Measurements from ENCODE around the gene ALK. TPM values are rescaled to one million over a fixed set of nuclear protein-coding genes. Genes with fewer than 3 reads are reported as not detected.
"Not testable (repeated sequence)": the region's sequence is repeated elsewhere in the genome, so short reads cannot be mapped to it uniquely, and the experiment has no call there.

Gene ALK
- total RNA-seq, 1 donor from 2014 or later: 0.08 TPM

DNA sequence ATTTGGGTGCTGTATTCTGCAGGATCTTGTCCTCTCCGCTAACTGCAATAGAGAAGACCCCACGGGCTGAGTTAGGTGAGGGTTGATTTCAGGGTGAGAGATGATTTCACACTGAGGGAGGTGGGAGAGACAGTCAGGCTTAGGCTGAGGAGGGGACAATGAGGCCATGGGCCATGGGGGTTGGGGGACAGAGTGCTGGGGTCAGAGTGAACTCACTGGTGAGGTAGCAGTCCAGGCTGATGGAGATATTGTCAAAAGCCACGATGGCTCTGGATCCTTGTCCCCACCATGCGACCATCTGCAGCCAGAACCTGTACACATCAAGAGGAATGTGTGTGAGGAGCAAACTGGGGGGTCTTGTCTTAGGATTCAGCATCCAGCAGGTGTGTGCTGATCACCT lies 646.2 kb downstream of the ALK start:
- intact Hi-C loops (cut with DNase I): no loop called here
- ATAC-seq (no peak), DNase-seq (ENCODE audit: missing footprints) (no peak)

DNA sequence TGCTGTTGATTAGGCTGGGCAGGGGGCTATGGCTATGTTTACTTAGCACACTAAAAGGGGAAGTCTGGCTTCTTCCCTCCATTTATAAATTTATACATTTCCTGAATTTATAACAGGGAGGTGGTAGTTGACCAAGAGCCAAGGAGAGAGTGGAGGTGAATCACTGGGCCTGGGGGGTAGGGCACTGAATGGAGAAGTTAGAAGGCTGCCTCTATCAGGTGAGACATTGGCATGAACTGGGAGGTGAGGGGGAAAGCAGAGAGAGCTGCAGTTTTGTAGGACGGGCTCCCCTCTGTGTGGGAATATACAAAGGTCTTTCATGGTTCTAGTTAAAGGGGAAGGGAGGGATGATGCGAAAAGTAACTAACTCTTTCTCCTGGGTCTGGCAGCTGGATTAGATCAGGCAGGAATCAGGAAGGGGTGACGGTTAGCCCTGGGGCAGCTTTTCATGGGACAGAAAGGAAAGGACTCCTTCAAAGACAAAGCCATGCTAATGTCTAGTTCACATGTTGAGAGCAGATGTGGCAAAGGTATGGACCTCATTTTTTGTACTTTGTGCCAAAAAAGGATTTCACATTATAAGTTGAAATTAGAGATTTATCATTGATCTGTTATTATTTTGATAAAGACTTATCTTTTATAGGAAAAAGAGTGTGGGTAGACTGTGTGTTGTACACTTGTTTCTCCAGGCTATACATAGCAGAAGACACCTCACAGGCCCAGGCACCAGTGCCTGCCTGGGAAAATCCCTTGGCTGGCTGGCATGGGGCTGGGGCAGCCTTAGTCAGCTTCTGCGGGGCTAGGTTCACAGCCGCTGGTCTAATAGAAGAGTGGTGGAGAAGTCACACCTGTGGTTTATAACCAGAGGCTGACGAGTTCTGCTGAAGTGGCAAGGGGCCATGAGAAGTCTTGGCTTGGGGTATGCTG lies 647.4 kb downstream of the ALK start:
- ATAC-seq (no peak), DNase-seq (ENCODE audit: missing footprints) (no peak)
- intact Hi-C loops (cut with DNase I): no loop called here

DNA sequence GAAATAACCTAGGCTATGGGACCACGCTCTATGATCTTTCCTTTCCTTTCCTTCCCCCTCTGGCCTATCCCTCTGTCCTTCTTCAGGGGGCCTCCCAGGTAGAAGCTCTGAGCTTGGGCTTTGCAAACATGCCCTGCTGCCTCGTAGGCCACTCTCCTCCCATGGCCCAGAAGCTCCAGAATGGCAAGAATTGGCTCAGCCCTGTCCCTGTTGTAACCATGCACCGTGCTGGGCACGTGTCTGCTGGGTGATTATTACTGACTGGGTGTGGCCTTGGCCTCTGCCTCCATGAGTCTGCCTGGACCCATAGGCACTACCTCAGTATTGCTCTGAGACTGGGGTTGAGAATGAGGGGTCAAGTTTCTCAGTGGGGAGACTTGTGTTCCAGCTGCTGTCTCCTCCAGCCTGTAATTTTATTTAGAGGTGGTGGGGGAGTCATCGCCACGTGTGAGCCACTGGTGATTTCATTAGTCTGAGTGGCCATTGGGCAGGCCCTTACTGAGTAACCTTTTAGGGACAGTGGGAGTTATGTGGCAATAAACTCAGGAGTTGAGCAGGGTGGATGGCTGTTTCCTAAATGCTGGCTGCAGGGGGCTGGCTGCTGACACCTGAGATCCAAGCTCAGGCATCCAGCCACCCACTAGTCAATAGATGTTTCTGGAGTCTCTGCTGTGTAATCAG lies 648.2 kb downstream of the ALK start:
- intact Hi-C loops (cut with DNase I): no loop called here
- DNase-seq (ENCODE audit: missing footprints) (no peak), ATAC-seq (no peak)

GRCh38 chr2:29272311-29272710 lies 649.1 kb downstream of the ALK start:
- intact Hi-C loops (cut with DNase I): no loop called here
- no peak for ATAC-seq
- no peak for DNase-seq (ENCODE audit: missing footprints)

DNA sequence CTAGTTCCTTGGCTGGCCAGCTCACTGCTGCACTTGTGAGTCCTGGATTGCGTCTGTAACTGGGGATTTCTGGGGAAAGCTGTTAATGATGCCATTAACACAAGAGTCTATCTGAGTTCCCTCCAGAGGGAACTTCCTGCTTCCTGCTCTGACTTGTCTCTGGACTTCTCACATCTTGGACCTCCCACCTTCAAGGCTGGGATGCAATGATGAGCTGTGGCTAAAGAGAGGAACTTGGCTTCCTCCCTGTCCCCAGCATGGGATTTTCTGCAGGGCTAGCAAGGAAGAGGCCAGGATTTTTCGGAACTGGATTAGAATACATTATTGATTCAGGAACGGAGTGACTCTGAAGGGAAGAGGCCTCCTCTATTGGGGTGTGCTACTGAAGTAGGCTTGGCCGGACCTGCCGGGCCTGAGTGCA lies 650.7 kb downstream of the ALK start:
- ATAC-seq: no peak
- intact Hi-C loops (cut with DNase I): no loop called here

GRCh38 chr2:29269765-29270109 lies 651.6 kb downstream of the ALK start:
- ATAC-seq: no peak
- no peak for DNase-seq (ENCODE audit: missing footprints)
- intact Hi-C loops (cut with DNase I): no loop called here

More for the DNA sequence above, 650.7 kb downstream of the ALK start:
- no peak for DNase-seq (ENCODE audit: missing footprints)

DNA sequence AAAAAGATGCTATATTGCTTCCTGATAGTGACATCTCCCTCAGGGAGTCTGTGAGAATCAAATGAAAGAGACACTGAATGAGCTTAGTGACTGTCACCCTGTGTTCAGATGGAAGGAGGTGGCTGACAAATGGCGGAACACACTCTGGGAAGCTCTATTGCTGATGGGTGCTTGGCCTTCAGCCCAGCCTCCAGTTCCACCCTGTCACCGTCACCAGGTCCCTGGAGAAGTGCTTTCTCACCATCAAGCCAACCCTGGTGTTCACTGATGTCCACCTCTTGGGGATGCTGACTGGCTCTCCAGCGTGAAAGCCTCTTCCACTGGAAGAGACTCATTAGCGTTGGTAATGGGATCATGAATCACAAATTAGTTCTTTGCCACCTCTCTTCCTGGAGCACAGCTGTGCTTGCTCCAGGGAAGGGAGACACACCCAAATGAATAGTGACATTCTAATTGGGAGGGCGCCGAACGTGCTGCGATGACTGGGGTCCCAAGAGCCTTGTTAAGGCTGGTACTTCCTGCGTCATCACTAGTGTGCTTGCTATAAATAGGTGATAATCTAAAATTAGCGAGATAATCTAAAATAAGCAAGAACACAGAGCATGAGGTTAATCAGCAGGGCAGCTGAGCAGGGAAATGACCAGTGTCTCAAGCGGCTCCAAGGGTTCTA lies 652.2 kb downstream of the ALK start:
- no peak for DNase-seq (ENCODE audit: missing footprints)
- peak; percentile 50 for ATAC-seq
- intact Hi-C loops (cut with DNase I): no loop called here

DNA sequence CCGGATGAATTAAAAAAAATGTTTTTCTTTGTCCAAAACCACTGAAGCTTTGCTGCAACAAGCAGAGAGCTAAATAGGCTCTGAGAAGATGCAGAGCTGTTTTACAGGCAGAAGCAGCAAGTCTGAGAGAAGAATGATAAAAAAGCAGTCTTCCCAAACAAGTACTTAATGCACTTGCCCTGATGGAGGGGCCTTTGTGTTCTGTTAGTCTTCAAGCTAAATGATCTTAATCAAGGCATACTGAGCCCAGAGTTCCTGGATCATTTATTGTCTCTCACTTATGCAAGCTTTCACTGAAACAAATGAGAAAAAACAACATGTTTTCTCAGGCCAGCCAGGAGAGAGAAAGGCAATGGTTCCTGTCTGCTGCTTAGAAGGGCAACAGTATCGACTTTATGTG lies 653.7 kb downstream of the ALK start:
- intact Hi-C loops (cut with DNase I): no loop called here
- DNase-seq (ENCODE audit: missing footprints) (no peak), ATAC-seq (no peak)

DNA sequence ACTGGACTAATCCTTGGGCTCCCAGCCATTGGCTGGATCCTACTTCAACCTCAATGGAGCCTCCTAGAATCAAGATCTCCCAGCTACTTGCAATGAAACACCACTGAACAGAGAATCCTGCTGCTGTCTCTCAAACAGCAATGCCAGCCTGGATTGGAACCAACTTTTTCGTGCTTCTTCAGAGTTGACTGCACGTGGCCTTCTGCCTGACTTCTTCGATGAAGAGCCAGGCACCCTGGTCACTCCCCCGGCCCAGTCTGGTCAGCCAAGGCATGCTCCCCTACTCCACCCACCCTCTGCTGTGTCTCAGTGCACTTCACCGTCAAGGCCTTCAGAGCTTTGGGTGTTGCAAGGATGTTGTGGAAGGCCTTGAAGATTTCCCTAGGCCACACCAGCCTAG lies 657.5 kb downstream of the ALK start:
- intact Hi-C loops (cut with DNase I): no loop called here
- DNase-seq (ENCODE audit: missing footprints): no peak
- no peak for ATAC-seq

DNA sequence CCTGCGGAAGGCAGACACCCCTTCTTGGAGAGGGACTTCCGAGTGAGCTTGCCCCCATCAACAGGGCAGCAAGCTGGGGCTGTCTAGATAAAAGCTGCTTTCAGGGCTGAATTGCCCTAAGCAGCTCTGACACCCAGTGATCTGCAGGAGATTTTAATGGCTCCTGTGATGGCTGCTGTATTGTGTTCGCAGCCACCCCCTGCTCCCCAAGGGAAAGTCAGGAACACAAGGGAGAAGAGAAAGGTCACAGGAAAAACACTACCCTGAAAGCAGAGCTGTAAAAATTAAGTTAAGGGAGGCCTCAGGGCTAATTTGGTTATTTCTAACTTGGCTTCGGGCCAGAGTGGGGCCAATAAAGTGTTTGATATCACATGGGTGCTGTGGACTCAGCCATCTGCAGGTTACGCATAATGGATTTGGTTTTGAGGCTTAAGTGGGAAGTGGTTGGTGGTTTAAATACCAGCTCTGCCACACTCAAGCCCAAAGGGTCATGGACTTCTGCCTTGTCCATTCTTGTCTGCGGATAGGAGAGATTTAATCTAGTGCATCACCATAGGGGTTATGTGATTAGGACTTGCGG lies 658.6 kb downstream of the ALK start:
- ATAC-seq: no peak
- intact Hi-C loops (cut with DNase I): no loop called here
- DNase-seq (ENCODE audit: missing footprints): no peak

DNA sequence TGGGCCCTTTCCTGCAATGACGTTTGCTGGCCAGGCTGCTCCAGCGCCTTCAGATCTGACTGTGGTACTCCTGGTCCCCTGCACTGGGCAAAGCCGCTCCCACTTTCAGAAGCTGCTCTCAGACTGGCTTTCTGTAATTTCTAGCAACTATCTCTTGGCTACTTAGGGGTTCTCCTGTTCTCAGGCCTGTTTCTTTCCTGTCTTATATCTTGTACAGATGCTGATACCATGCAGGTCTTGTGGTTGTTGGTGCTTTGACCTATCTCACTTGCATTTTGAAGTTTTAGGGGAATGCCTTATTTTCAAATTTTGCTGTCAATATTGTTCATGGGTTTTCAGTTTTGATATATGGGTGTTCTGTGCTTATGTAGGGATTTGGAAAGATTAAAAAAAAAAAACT lies 660.4 kb downstream of the ALK start:
- no peak for DNase-seq (ENCODE audit: missing footprints)
- no peak for ATAC-seq
- intact Hi-C loops (cut with DNase I): no loop called here

DNA sequence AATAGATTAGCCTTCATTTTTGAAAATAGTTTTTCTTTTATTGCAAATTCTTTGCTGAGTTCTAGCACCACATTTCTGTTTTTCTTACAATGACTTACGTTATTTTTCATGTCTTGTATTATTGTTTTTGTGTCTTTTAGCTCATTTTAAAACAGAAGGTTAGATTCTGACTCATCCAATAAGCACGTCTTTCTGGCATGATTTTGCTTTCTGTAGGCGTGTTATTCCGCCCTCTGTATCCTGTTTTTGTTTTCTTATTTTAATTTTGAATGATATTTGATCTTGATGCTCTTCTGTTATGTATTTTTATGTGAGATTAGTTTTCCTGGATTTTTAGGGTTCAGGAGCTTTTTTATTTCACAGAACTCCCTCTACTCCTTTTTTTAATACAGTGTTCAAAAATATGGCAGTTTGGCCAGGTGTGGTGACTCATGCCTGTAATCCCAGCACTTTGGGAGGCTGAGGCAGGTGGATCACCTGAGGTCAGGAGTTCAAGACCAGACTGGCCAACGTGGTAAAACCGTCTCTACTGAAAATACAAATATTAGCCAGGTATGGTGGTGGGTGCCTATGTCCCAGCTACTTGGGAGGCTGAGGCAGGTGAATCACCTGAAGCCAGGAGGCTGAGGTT lies 661.1 kb downstream of the ALK start:
- no peak for ATAC-seq
- DNase-seq (ENCODE audit: missing footprints): no peak
- intact Hi-C loops (cut with DNase I): no loop called here

GRCh38 chr2:29259221-29259620 lies 662.2 kb downstream of the ALK start:
- DNase-seq (ENCODE audit: missing footprints) (no peak), ATAC-seq (no peak)

DNA sequence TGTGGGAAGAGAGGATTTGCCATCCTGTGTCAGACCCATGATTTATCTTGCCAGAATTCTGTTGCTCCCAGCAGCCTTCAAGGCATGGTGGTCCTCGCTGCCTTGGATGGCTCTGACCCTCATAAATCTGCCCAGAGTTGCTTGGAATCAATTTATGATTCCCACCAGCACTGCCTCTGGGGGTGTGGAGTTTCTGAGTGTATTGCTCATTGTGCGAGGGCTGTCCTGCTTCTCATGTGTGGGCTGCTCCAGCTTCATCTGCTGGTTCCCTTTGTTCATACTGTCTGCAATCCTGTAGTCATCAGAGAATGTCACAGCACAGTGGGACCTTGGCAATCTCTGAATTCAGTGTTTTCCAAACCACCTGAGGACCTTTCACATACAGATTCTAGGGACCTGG lies 666.4 kb downstream of the ALK start:
- DNase-seq (ENCODE audit: missing footprints): no peak
- intact Hi-C loops (cut with DNase I): no loop called here
- ATAC-seq: no peak

More at GRCh38 chr2:29259221-29259620, 662.2 kb downstream of the ALK start:
- intact Hi-C loops (cut with DNase I): no loop called here

- DNase-seq (ENCODE audit: missing footprints); ATAC-seq; intact Hi-C loops (cut with DNase I): not testable (repeated sequence)
Observed at GRCh38 chr2:29253495-29254275, 667.7 kb downstream of the ALK start.

- ATAC-seq (no peak), DNase-seq (ENCODE audit: missing footprints) (no peak)
- intact Hi-C loops (cut with DNase I): no loop called here
Observed at GRCh38 chr2:29253026-29253425, 668.4 kb downstream of the ALK start.

DNA sequence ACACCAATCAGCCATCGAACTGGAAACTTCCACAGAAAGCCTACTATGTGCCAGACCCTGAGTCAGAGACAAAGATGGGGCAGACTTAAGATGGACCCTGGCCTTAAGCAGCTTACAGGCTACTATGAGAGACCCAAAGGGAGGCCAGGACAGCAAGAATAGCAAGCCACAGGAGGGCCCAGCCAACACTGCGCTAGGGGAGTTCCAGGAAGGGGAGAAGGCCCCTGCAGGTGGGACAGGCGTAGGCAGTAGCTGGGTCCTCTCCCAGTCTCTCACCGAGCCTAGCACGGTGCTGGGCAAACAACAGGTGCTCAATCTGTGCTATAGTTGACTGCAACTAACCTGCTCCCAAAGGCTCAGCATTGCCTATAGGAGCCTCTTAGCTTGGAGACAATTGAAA lies 670.0 kb downstream of the ALK start:
- ATAC-seq (no peak), DNase-seq (ENCODE audit: missing footprints) (no peak)
- intact Hi-C loops (cut with DNase I): no loop called here

- intact Hi-C loops (cut with DNase I): no loop called here
- DNase-seq (ENCODE audit: missing footprints) (no peak), ATAC-seq (no peak)
Observed at GRCh38 chr2:29250977-29251376, 670.4 kb downstream of the ALK start.

Measured in Right ventricle myocardium inferior (tissue), 1 donor.